Kidney epithelial cell (primary cell): ENCODE measurements around the gene C2orf42. TPM values are rescaled to one million over a fixed set of nuclear protein-coding genes. Genes with fewer than 3 reads are reported as not detected.
A peak's percentile ranks its signal among the peaks of the same experiment; 100 is the strongest.
"Not testable (repeated sequence)": the region's sequence is repeated elsewhere in the genome, so short reads cannot be mapped to it uniquely, and the experiment has no call there.

Source experiments
- DNase-seq: peaks from one replicate; pipeline ENCODE4 v3.0.0-alpha.2; 2010; ENCODE audit warnings: low read depth
- H3K27me3 ChIP-seq: 2 replicates; pipeline ENCODE4 v1.6.0; 2011; ENCODE audit warnings: low read length; ENCODE audit not compliant: control insufficient read depth, insufficient read depth
- H3K36me3 ChIP-seq: 2 replicates; pipeline ENCODE4 v1.5.1; 2011; ENCODE audit warnings: low read length; ENCODE audit not compliant: control insufficient read depth, insufficient read depth
- H3K4me3 ChIP-seq: 2 replicates; pipeline ENCODE4 v1.5.1; 2011; ENCODE audit warnings: low read depth, mild to moderate bottlenecking, control low read depth, low read length
- CTCF ChIP-seq: IDR thresholded peaks from 2 replicates; pipeline ENCODE4 v1.5.1; 2011; ENCODE audit warnings: mild to moderate bottlenecking, moderate library complexity, low read length, control low read depth, inconsistent platforms; ENCODE audit not compliant: insufficient read depth, poor library complexity, severe bottlenecking
- total RNA-seq: library from RNA; depleted of rRNA; stranded (reverse); fragments of >200 nt; gene quantifications from 2 replicates; pipeline ENCODE4 v1.2.3, GENCODE V29; 2015

The C2orf42 gene
- total RNA-seq, 1 donor from 2014 or later, result 9.1 TPM

DNA sequence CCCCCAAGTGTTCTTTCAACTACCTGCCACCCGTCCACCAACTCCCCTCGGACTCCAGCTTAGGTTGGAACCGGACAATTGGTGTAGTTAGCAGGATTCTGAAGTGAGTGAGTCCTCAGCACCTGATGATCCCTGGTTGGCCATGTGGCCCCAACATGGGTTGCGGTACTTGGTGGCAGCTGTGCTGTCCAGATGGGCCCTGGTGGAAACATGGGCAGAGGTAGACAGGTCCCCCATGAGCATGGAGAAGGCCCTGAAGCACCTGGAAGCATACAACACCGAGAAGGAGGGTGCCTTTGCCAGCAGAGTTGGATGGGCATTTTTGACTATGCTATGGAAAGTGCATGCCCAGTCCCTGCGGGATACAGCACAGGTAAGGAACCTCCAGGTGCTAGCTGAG lies 11.0 kb upstream of the C2orf42 start:
- TF ChIP-seq CTCF, result no peak
- no peaks in the 10 kb centered on the region for H3K36me3 ChIP-seq
- DNase-seq, result no peak
- no peak overlapping the region for H3K4me3 ChIP-seq
- no peaks in the 10 kb centered on the region for H3K27me3 ChIP-seq

DNA sequence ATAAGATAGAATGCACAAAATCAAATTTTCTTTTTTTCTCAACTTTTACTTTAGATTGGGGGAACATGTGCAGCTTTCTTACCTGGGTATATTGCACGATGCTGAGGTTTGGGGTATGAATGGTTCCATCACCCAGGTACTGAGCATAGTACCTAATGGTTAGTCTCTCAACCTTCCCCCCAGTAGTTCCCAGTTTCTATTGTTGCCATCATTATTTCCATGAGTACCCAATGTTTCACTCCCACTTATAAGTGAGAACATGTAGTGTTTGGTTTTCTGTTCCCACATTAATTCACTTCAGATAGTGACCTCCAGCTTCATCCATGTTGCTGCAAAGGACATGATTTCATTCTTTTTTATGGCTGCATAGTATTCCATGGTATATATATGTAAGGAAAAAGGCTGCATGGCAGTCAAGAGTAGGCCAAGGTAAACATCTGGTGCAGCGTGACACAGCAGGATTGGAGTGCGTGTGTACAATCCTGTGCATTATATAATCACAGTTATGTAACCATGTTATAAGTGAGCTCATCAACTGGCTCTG lies 10.5 kb upstream of the C2orf42 start:
- Histone ChIP-seq H3K4me3 (no peak overlapping the region), H3K36me3 (no peaks in the 10 kb centered on the region), H3K27me3 (no peaks in the 10 kb centered on the region)
- no peak for DNase-seq
- TF ChIP-seq CTCF, result no peak

DNA sequence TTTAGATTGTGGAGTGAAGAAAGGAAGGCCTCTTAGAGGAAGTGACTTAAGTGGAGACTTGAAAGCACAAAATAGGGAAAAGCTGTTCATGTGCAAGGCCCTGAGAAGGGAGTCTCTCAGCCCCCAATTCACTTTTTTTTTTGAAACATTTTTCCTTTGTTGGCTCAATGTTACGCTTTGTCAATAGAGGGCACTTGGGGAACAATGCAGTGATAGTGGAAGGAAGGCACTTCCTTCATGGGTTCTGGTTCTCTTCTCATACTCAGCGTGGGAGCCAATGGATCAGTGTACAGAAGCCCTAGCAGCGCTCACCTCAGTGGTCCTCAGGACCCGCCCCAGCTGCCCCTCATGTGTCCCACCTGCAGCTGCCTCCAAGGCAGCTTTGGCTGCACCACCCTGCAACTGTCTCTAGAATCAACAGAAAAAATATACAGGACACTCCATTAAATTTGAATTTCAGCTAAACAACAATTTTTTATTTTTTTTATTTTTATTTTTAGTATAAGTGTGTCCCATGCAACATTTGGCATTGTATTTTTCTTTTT lies 8.6 kb upstream of the C2orf42 start:
- DNase-seq, result no peak
- Histone ChIP-seq H3K4me3 (no peak overlapping the region), H3K36me3 (no peaks in the 10 kb centered on the region), H3K27me3 (no peaks in the 10 kb centered on the region)
- TF ChIP-seq CTCF, result no peak

GRCh38 chr2:70192516-70192915 lies 1.7 kb upstream of the C2orf42 start:
- TF ChIP-seq CTCF, result no peak
- H3K4me3 ChIP-seq, result no peak overlapping the region
- no peak for DNase-seq
- H3K27me3 ChIP-seq, result no peaks in the 10 kb centered on the region
- no peaks in the 10 kb centered on the region for H3K36me3 ChIP-seq

- H3K4me3 ChIP-seq, result peak overlapping the region; percentile 64
- H3K36me3 ChIP-seq, result no peaks in the 10 kb centered on the region
- H3K27me3 ChIP-seq, result no peaks in the 10 kb centered on the region
- DNase-seq, result no peak
- no peak for TF ChIP-seq CTCF
These were observed 471 bp upstream of the C2orf42 start for GRCh38 chr2:70191244-70191735.

- H3K4me3 ChIP-seq, result no peak overlapping the region
- H3K27me3 ChIP-seq, result no peaks in the 10 kb centered on the region
- no peaks in the 10 kb centered on the region for H3K36me3 ChIP-seq
- no peak for DNase-seq
- TF ChIP-seq CTCF, result no peak
These were observed 2.4 kb downstream of the C2orf42 start for GRCh38 chr2:70188460-70188859.

- H3K4me3 ChIP-seq, H3K27me3 ChIP-seq, H3K36me3 ChIP-seq, DNase-seq: not testable (repeated sequence)
These were observed 3.6 kb downstream of the C2orf42 start for GRCh38 chr2:70187170-70187569.
